GM21526 (cell line): ENCODE data around the gene PIP4K2A.

ENCODE experiments used
- ATAC-seq: cut with Tn5 transposase; IDR thresholded peaks from one replicate; pipeline ENCODE4 v1.9.1; 2021; ENCODE audit warnings: moderate library complexity; ENCODE audit not compliant: unreplicated experiment, low FRiP score

PIP4K2A gene

DNA sequence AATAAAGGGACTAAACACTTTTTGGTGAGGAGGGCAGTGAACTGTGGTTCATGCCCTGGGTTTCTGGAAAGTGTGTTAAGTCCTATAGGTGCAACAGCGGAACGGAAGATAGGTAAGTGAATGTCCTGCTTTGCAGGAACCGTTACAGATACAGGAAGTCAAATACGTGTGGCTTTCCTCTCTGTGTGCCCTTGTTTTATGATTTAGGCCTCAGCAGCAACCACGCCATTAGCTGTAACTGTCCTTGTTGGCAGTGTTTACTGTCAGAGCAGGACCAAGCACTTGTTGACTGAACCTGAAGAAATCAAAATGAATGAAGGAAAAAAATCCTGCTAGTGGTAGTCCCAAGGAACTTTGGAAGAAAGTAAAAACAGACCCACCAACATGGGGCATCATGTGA is 150.3 kb downstream of the PIP4K2A start:
- ATAC-seq = no peak

DNA sequence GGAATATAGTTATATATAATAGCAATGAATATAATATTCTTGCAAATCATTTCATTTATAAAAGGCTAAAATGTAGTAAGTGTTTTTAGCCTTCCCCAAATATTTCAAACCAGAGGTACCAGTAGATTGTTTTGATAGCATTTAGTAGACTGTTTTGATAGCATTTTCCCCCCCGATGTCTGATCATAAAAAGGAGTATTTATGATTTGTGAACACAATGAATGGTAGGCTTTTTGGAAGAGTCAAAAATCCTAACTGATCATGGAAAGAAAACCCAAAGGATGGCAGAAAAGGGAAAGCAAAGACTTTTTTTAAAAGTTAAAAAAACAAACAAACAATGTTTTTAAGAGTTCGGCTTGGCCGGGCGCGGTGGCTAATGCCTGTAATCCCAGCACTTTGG is 152.5 kb downstream of the PIP4K2A start:
- ATAC-seq = no peak

DNA sequence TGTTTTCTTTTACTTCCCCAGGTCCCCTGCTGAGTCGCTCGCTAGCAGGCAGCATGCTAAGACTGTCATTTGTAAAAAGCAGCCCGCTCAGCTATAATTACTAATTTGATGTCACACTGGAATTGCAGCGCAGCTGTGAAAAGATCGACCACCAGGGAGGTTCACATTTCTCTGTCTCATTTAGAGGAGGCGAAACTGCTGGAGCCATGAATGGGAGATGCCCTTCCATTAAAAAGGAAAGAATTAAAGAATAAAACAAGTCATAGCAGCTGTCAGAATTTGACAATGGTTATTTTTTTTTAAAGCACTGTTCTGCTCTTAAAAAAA is 153.5 kb downstream of the PIP4K2A start:
- ATAC-seq = no peak

DNA sequence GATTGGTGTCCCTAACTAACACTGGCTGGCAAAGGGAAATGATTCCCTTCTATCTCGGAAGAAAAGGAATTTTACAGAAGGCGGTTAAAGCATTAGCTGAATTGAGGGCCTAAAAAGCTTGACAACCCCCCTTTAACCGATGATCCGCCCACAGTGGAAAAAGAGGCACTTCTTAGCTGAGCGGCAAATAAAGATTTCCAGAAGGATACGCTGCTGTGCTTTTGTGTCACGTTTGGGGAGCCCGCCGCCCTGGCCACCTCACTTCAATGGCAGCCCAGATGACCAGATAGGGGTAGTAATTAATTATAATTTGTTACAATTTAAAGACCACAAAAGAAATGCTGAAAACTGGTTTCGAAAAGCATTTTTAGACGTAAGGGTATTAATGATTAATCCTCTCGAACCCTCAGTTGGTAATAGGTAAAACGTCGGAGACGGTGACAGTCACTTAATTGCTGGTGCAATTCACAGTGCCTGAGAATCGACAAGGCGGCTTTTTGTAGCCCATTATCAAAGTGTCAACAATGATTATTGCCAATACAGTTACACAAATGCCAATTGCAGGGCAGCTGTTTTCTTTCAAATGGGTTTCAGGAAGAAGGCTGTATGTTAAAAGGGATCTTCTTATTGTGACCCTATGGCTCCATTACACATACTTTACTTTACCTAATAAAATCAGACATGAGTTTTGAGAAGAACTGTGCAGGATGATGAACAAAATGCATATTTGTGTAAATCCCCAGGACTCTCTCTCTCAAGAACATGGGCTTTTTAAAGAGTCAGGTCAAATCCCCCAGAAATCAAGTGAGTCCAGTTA is 154.1 kb downstream of the PIP4K2A start:
- no peak for ATAC-seq

DNA sequence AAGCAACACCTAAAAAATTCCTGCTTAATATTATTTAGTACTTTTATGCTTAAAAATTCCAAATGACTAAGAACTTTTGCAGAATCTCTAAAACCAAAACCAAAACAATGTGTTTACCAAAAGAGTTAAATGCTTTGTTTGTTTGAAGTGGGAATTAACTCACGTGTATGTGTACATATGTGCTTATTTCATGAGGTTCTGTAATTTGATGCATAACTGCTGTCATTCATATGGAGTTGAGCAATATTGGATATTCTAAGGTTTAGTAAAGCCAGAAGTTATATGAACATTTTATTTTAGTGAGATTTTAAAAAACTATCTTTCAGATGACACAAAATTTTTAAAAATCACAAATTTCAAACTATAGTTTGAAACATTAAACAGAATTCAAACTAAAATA is 157.1 kb downstream of the PIP4K2A start:
- no peak for ATAC-seq

DNA sequence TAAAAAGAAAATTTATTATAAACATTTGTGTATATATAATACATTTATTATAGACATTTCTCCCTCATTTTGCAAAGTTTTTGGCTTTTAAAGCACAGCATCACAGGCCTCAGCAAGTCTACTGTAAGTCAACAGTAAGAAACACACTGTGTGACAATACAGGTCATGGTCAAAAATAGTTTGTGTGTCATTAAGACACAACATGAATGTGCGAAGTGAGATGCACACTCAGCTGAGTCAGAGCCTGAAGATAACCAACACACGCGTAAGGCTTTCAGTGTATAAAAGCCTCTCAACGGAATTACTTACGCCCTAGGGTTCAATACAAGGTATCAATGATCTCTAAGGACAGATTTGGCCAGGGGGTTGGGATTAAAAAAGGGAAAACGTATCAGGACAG is 157.6 kb downstream of the PIP4K2A start:
- no peak for ATAC-seq

DNA sequence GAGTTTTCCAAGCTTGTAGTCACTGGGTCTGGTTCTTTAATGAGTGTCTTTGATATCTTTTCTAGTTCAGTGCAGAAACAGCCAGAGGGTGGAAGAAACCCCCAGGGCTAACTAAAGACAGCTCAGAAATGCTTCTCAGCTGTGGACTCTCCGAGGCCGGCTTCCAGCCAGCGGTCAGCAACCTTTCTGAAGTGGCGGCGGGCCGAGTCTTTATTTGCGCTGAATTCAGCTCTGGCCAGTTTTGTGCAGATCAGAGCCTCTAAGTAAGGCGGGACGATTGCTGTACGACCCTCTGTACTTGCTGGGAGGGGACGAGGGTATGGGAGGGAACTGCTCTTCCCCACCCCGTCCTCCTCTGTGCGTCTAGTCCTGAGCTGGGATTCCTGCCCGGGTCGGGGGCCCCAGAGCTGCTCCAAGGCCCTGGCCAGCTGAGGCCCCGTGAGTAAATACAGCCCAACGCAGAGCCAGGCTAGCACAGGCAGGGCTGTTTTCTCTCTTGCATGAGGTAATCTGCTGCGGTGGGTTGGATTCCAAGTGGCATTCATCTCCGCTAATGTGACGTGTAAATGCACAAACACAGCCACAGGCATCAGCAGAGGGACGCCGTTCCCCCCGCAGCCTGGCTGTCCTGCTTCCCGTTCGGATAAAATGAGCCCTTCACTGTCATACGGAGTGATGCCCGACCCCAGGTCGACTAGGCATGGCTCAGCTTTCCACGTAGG is 159.8 kb downstream of the PIP4K2A start:
- ATAC-seq = no peak

DNA sequence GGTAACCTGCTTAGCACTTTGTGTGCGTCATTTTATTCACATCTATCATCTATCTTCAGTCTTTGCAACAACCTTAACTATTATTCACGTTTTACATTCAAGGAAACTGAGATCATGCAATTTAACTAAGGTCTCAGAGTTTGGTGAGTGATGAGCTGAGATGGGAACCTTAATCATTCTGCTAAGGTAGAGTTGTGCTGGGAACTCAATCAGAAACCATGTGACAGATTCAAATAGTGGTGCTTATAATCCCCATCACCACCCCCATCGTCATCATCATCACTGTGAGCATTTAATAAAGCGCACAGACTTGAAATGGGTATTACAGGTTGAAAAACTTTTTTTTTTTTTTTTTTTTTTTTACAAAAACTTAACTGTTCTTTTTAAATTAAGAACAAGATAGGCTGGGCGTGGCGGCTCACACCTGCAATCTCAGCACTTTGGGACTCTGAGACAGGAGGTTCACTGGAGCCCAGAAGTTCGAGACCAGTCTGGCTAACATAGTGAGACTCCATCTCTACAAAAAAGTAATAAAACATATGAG is 160.9 kb downstream of the PIP4K2A start:
- ATAC-seq = no peak

DNA sequence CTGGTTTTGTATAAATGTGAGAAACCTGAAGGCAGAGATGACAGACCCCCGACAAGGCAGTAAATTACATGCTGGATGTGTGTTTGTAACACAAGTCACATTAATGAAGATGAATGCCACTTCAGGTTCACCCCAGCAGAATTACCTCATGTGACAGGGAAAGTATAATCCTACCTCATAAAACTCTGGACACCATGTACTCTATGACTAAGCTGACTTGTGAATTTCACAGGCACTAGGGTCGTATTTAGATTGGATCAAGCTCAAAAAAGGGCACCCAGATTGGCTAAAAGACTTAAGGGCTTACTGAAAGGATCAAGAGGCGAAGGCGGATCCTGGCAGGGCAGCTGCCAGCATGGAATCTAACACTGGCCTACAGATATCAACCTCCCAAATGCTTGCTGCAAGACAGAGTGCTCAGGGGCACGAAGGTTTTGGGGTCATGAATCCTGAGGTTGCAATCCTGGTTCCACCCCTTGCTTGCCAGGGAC is 161.4 kb downstream of the PIP4K2A start:
- no peak for ATAC-seq

DNA sequence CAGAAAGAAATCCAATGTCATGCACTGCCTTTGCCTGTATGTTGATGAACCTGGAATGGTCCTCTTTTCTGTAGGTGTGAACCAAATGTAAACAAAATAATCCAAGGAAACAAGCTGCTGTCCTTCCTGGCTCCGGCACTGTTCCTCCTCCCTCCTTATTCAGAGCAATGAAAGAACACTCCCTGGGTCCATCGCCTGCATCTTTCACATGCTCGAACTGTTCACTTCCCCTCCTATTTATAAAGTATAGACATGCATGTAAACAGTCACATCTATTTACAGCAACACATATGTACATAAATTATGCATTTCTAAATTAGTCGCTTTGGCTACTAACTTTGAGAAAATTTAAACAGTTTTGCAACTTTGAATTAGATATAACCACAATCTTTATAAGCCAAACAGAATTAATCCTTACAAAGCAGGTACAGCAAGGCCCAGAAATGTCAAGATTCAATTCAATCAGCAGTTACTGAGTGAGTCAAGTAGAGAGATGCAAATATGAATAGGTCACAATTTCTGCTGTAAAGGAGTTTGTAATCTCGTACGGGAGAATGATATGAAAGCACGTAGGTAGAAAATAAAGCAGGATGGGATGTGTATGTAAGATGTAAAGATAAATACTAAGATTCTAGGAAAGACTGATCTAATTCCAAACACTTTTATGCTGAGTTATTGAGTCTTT is 162.6 kb downstream of the PIP4K2A start:
- ATAC-seq = no peak

DNA sequence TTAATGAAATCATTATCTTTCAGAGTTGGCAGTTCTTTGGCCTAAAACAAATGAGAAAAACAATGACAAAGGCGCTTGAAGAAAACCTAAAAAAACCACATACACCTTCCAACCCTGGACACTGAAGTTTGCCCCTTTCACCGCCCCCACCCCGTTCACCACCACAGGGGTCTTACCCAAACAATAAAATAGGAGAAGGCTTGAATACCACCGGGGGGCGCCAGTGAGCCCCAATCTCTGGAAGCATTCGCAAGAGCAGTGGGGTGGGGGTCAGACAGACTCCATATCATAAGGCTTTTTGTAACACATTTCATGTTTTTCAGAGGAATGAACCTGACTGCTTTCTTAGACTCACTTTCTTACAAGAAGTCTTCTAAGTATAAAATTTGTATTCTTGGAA is 163.6 kb downstream of the PIP4K2A start:
- no peak for ATAC-seq

DNA sequence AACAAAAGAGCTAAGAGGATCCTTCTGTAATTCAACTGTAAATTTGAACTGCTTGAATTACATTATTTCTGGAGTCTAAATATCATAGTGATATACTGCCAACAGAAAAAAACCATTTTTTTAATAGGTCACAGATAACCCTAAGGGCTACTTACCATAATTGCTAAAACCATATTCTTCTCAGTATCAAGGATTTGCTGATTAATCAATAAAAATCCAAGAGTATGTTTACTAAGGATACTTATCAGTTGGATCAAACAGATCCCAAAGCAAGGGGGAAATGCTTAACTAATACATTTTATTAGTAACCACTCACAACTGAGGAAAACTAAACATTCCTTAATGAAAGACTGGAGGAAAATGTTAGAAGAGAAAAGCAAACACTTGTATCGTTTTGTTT is 166.0 kb downstream of the PIP4K2A start:
- ATAC-seq = no peak

DNA sequence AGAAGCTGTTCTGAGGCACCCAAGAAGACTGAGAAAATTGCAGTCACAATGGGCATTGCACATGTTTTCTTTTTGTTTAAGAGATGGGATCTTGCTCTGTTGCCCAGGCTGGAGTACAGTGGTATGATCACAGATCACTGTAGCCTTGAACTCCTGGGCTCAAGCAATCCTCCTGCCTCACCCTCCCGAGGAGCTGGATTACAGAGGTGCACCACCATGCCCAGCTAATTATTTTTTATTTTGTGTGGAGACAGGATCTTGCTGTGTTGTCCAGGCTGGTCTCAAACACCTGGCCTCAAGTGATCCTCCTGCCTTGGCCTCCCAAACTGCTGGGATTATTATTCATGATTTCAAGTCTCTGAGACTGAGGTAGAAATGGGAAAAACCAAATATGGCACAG is 168.7 kb downstream of the PIP4K2A start:
- no peak for ATAC-seq

DNA sequence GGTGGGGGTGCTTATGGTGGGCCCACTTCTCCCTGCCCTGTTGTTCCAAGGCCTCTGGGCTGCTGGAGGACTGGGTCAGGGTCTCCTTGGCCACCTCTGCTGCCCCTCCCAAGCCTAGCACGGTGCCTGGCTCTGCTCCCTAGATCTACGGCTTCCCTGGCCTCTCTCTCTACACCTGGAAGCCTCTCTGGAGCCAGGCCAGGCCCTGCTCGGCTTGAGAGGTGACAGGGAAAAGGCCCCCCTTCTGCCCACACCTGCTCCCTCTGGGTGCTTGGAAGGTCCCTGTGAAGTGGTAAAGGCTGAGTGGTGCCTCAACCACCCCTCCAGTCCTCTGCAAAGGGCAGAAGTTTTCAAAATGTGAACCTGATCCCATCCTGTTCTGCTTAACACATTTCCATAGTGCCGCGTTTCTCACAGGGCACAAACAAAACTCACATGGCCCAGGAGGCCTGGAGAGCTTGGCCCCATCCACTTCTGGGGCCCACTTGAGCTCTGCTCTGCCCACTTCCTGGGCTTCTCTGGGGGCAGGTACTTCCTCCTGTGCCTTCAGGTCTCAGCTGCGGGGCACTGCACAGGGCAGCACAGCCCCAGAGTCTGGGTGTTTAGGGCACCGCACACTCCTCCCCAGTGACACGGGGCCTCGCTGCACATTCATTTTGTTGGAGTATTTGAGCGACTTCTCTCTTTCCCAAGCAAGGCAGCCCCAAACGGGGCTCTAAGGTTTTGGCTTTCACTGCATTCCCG is 169.9 kb downstream of the PIP4K2A start:
- no peak for ATAC-seq

DNA sequence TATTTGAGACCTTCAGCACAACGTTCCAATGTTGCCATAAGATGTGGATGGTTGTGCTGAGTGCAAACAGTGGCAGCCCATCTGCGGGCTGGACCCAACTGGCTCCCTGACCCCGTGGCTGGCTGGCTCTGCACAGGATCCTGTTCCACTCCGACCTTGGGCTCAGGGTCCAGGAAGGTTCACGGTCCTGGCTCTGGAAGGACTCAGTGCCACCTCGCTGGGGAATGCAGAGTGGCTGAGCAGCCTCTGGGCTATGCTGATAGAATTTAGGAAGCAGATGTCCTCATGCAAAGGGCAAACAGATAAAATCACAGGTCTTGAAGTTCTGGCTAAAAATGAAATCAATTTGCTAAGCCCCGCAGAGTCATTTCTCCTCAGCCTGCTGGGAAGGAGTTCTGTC is 171.6 kb downstream of the PIP4K2A start:
- ATAC-seq = no peak

DNA sequence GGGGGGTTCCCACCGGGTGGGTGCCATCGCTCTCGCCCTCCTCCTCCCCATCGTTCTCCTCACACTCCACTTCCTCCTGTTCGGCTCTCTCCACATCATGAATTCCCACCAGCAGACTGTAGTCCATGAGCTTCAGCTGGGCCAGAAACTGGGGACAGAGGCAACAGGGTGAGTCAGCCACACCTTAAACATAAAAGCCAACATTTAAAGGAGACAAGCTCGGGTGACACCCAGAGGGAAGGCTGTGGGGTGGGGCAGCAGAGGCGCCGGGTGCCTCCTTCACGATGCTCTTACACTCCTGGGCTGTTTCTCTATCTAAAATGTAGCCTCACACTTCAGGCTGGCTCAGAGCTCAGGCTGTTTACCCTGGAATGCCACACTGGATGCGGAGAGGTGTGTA is 172.5 kb downstream of the PIP4K2A start:
- ATAC-seq = no peak

DNA sequence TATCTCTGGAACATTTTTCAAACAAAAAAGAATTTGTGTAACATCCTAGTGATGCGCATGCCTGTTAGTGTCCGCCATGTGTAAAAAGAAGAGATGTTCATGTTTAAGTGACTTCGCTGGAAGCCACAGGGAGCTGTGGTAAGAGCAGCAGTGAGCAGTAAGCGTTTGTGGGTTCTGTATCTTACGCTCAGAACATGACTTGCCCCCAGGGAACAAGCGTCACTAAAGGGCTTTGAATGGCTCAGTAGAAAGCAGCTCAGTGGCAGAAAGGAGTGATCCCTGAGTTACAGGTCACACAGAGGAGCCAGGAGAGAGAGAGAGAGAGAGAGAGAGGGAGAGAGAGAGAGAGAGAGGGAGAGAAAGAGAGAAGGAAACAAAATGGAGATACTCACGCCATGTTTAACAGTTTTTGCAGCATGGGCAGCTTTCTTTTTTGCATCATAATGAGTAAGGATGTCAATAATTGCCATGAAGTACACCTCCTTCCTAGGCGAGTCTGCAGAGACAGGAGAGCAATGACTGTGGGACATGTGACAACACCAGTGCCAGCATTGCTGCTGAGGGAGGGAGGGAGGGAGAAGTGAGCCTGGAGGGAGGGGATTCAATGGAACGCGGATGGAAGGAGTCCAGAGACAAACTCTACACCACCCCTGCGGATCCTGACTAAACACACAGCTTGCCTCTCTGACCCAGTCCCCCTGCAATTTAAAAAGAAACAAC is 174.6 kb downstream of the PIP4K2A start:
- ATAC-seq = no peak

DNA sequence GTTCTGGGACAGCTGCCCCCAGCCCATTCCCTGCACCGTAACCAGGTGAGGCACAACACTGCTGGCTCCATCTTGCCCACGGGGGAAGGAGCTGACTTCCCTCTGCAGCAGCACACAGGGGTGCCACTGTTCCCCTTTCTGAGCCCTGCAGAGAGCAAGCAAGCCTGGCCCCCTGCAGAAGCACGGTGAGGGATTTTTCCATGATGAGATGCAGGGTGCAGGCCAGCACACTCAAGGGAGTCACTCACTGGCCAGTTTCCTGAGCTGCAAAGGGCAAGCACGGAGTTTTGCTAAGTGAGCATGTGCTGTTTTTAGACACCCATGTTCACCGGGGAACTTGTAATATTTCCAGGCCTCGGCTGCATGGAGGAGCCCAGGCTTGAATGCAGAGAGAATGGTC is 176.6 kb downstream of the PIP4K2A start:
- no peak for ATAC-seq

DNA sequence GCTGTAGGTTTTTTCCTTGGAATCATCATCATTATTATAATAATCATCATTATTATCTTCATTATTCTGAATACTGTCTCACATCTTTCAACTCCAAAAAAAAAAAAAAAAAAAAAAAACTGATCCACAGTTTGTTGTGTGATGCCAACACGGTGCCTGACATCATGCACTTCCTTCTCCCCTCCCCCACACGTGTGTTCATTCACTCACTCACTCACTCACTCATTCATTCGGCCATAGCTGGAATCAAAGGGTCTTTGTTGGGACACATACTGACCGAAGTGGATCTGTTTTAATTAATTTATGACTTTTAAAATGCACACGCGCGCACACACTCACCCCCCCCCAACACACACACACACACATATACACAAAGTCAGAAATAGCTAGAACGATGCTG is 177.8 kb downstream of the PIP4K2A start:
- no peak for ATAC-seq
